HG03097 (cell line): ENCODE measurements around the gene SRPK1.

ENCODE experiments used
- ATAC-seq: cut with Tn5 transposase; IDR thresholded peaks from one replicate; pipeline ENCODE4 v1.9.1; 2021; ENCODE audit not compliant: unreplicated experiment, low FRiP score

Gene SRPK1

GRCh38 chr6:35903679-35904078 is 17.2 kb downstream of the SRPK1 start:
- no peak for ATAC-seq

- no peak for ATAC-seq
These were observed 20.4 kb downstream of the SRPK1 start for GRCh38 chr6:35900448-35900847.

- no peak for ATAC-seq
These were observed 22.9 kb downstream of the SRPK1 start for GRCh38 chr6:35898003-35898402.

- ATAC-seq = no peak
These were observed 23.4 kb downstream of the SRPK1 start for GRCh38 chr6:35897486-35897885.

- ATAC-seq = no peak
These were observed 23.9 kb downstream of the SRPK1 start for GRCh38 chr6:35897036-35897435.

GRCh38 chr6:35896228-35896627 is 24.7 kb downstream of the SRPK1 start:
- ATAC-seq = no peak

GRCh38 chr6:35895560-35895959 is 25.3 kb downstream of the SRPK1 start:
- ATAC-seq = no peak

- no peak for ATAC-seq
These were observed 26.1 kb downstream of the SRPK1 start for GRCh38 chr6:35894776-35895175.

GRCh38 chr6:35893246-35893645 is 27.7 kb downstream of the SRPK1 start:
- ATAC-seq = no peak

GRCh38 chr6:35892482-35892881 is 28.4 kb downstream of the SRPK1 start:
- ATAC-seq = no peak

- ATAC-seq = no peak
These were observed 41.7 kb downstream of the SRPK1 start for GRCh38 chr6:35879151-35879550.

- ATAC-seq = no peak
These were observed 44.0 kb downstream of the SRPK1 start for GRCh38 chr6:35876902-35877301.

- no peak for ATAC-seq
These were observed 46.2 kb downstream of the SRPK1 start for GRCh38 chr6:35874730-35875129.

- no peak for ATAC-seq
These were observed 61.5 kb downstream of the SRPK1 start for GRCh38 chr6:35859367-35859766.

- ATAC-seq = no peak
These were observed 63.0 kb downstream of the SRPK1 start for GRCh38 chr6:35857853-35858252.

- no peak for ATAC-seq
These were observed 64.6 kb downstream of the SRPK1 start for GRCh38 chr6:35856250-35856649.

- ATAC-seq = no peak
These were observed 67.9 kb downstream of the SRPK1 start for GRCh38 chr6:35852994-35853393.

- ATAC-seq = no peak
These were observed 70.7 kb downstream of the SRPK1 start for GRCh38 chr6:35850208-35850607.

- no peak for ATAC-seq
These were observed 76.6 kb downstream of the SRPK1 start for GRCh38 chr6:35844290-35844689.

GRCh38 chr6:35842381-35842780 is 78.5 kb downstream of the SRPK1 start:
- ATAC-seq = no peak

- no peak for ATAC-seq
These were observed 81.9 kb downstream of the SRPK1 start for GRCh38 chr6:35839019-35839418.

GRCh38 chr6:35833536-35833935 is 87.4 kb downstream of the SRPK1 start:
- ATAC-seq = no peak

- ATAC-seq = no peak
These were observed 89.5 kb downstream of the SRPK1 start for GRCh38 chr6:35831257-35832007.
